PC-3 (cell line): ENCODE measurements around the gene FAM114A1. TPM values are rescaled to one million over a fixed set of nuclear protein-coding genes. Genes with fewer than 3 reads are reported as not detected.

ENCODE experiments used
- ATAC-seq: fragments of 200-7000 bp; cut with Tn5 transposase; 2 replicates; pipeline ENCODE4 v1.9.1; 2020; ENCODE audit warnings: mild to moderate bottlenecking, moderate library complexity
- BruUV-seq: library from RNA; stranded (reverse); fragments of 400-500 nt; replicated peaks from 2 replicates; lab custom pipeline; 2021; lab: Mats Ljungman, UMichigan
- CTCF ChIA-PET: fragments of 300-600 bp; sonication (Branson Sonifier 250); formaldehyde crosslinking; loops from one replicate; lab custom pipeline; 2022; ENCODE audit warnings: antibody characterized with exemption; lab: Charles Lee
- POLR2A ChIA-PET: fragments of 300-600 bp; sonication (Branson Sonifier 250); formaldehyde crosslinking; loops from one replicate; lab custom pipeline; 2022; ENCODE audit warnings: antibody characterized with exemption; ENCODE audit not compliant: unreplicated experiment; lab: Charles Lee
- DNase-seq: peaks from one replicate; pipeline ENCODE4 v3.0.0-alpha.2; 2015
- H2AFZ ChIP-seq: fragments of 300-600 bp; sonication (generic); 2 replicates; pipeline ENCODE4 v1.6.0; 2016; ENCODE audit warnings: antibody characterized with exemption, low read length
- H3F3A ChIP-seq: fragments of 300-600 bp; sonication (generic); one replicate; pipeline ENCODE4 v1.6.0; 2017; ENCODE audit warnings: antibody characterized with exemption, low read length, control low read depth, mild to moderate bottlenecking; ENCODE audit not compliant: unreplicated experiment
- H3K27ac ChIP-seq: fragments of 300-600 bp; sonication (generic); 2 replicates; pipeline ENCODE4 v1.5.1; 2016; ENCODE audit warnings: mild to moderate bottlenecking, low read length
- H3K27me3 ChIP-seq: fragments of 300-600 bp; sonication (generic); 2 replicates; pipeline ENCODE4 v1.6.1; 2016; ENCODE audit warnings: low read length, mixed read lengths
- H3K36me3 ChIP-seq: fragments of 300-600 bp; sonication (generic); 2 replicates; pipeline ENCODE4 v1.6.1; 2016; ENCODE audit warnings: low read depth, mixed run types, low read length, mixed read lengths
- H3K4me1 ChIP-seq: fragments of 300-600 bp; sonication (generic); 2 replicates; pipeline ENCODE4 v1.5.1; 2016; ENCODE audit warnings: low read length; ENCODE audit not compliant: insufficient read depth
- H3K4me2 ChIP-seq: fragments of 300-600 bp; sonication (generic); 2 replicates; pipeline ENCODE4 v1.6.0; 2016; ENCODE audit warnings: low read length
- H3K4me3 ChIP-seq: fragments of 300-600 bp; sonication (generic); 2 replicates; pipeline ENCODE4 v1.5.1; 2016; ENCODE audit warnings: mild to moderate bottlenecking, low read length, mixed read lengths
- H3K79me2 ChIP-seq: fragments of 300-600 bp; sonication (generic); 2 replicates; pipeline ENCODE4 v1.6.1; 2017; ENCODE audit warnings: low read length, mixed read lengths
- H3K9ac ChIP-seq: fragments of 300-600 bp; sonication (generic); 2 replicates; pipeline ENCODE4 v1.6.0; 2016; ENCODE audit warnings: mild to moderate bottlenecking, low read length
- H3K9me2 ChIP-seq: fragments of 300-600 bp; sonication (generic); replicated peaks from 2 replicates; pipeline ENCODE4 v1.6.1; 2016; ENCODE audit warnings: mixed run types, low read length, mixed read lengths
- H3K9me3 ChIP-seq: fragments of 300-600 bp; sonication (generic); 2 replicates; pipeline ENCODE4 v1.6.1; 2016; ENCODE audit warnings: low read length, mixed read lengths
- H4K20me1 ChIP-seq: fragments of 300-600 bp; sonication (generic); 2 replicates; pipeline ENCODE4 v1.6.1; 2016; ENCODE audit warnings: low read length, mixed read lengths
- CTCF ChIP-seq: fragments of 300-600 bp; sonication (generic); conservative IDR thresholded peaks from 2 replicates; pipeline ENCODE4 v1.5.1; 2017; ENCODE audit warnings: antibody characterized with exemption, low read depth, mild to moderate bottlenecking, low read length
- EZH2 ChIP-seq: fragments of 300-600 bp; sonication (generic); IDR thresholded peaks from one replicate; pipeline ENCODE4 v1.6.1; 2017; ENCODE audit warnings: antibody characterized with exemption, mild to moderate bottlenecking, low read length; ENCODE audit not compliant: unreplicated experiment
- EZH2phosphoT487 ChIP-seq: fragments of 300-600 bp; sonication (generic); IDR thresholded peaks from 2 replicates; pipeline ENCODE4 v1.6.1; 2018; ENCODE audit warnings: mild to moderate bottlenecking, antibody characterized with exemption, low read length, borderline replicate concordance
- intact Hi-C: fragments of 100-400 bp; cut with micrococcal nuclease; formaldehyde crosslinking; loops from 2 replicates; pipeline ENCODE4 v1.9.0; 2023
- total RNA-seq: library from RNA; depleted of rRNA; stranded (reverse); fragments of >200 nt; gene quantifications from 2 replicates; pipeline ENCODE4 v1.2.3, GENCODE V29; 2014

The FAM114A1 gene
- total RNA-seq, 1 experiment from 2014 or later, result 25.0 TPM

- H3K36me3 ChIP-seq, result peaks cover 13% of the 10 kb centered on the region
Measured at GRCh38 chr4:38982361-38983095, 114.9 kb downstream of the FAM114A1 start.

DNA sequence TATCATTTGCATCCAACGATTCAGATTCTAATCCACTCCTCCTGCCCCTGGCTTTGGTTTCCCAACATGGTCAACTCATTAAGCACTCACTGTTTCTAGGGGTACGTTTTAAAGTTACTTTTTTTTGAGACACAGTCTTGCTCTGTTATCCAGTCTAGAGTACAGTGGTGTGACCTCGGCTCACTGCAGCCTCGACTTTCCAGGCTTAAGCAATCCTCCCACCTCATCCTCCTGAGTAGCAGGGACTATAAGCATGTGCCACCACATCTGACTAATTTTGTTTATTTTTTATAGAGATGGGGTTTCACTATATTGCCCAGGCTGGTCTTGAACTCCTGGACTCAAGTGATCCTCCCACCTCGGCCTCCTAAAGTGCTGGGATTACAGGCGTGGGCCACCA is 115.7 kb downstream of the FAM114A1 start:
- intact Hi-C loops, result no loop called here
- peaks cover 13% of the 10 kb centered on the region for H3K36me3 ChIP-seq
- no peaks in the 10 kb centered on the region for H3K79me2 ChIP-seq
- H3K4me1 ChIP-seq, result no peaks in the 10 kb centered on the region
- no peak overlapping the region for H3K27ac ChIP-seq
- H3F3A ChIP-seq, result no peaks in the 10 kb centered on the region
- H3K9me2 ChIP-seq, result no peaks in the 10 kb centered on the region
- no peak overlapping the region for H3K4me2 ChIP-seq
- no peaks in the 10 kb centered on the region for H4K20me1 ChIP-seq
- CTCF ChIA-PET, result no interaction called here
- H3K4me3 ChIP-seq, result no peak overlapping the region
- H3K27me3 ChIP-seq, result no peaks in the 10 kb centered on the region
- no peak for DNase-seq
- ATAC-seq, result no peak
- no peak overlapping the region for H3K9ac ChIP-seq
- TF ChIP-seq EZH2phosphoT487 (no peak), EZH2 (no peak), CTCF (no peak)
- no peaks in the 10 kb centered on the region for H3K9me3 ChIP-seq
- POLR2A ChIA-PET, result no interaction called here
- BruUV-seq, result no TSS peak
- no peak overlapping the region for H2AFZ ChIP-seq

More at GRCh38 chr4:38982361-38983095, 114.9 kb downstream of the FAM114A1 start:
- TF ChIP-seq CTCF, result no peak
- ATAC-seq (no peak), DNase-seq (no peak)
- Histone ChIP-seq H3K9me2 (no peaks in the 10 kb centered on the region), H3K79me2 (no peaks in the 10 kb centered on the region), H3K4me2 (no peak overlapping the region), H4K20me1 (no peaks in the 10 kb centered on the region), H3F3A (no peaks in the 10 kb centered on the region), H3K27me3 (no peaks in the 10 kb centered on the region), H3K9me3 (no peaks in the 10 kb centered on the region), H3K27ac (no peak overlapping the region), H3K9ac (no peak overlapping the region), H2AFZ (no peak overlapping the region), H3K4me3 (no peak overlapping the region), H3K4me1 (no peaks in the 10 kb centered on the region)
- ChIA-PET CTCF (no interaction called here), POLR2A (no interaction called here)
- intact Hi-C loops, result no loop called here
- no TSS peak for BruUV-seq

- no peaks in the 10 kb centered on the region for H3K79me2 ChIP-seq
- H3K4me2 ChIP-seq, result no peak overlapping the region
- H3K9ac ChIP-seq, result no peak overlapping the region
- H3K4me1 ChIP-seq, result no peaks in the 10 kb centered on the region
- no peaks in the 10 kb centered on the region for H3F3A ChIP-seq
- ATAC-seq (no peak), DNase-seq (no peak)
- no peaks in the 10 kb centered on the region for H3K9me3 ChIP-seq
- H4K20me1 ChIP-seq, result no peaks in the 10 kb centered on the region
- no peak overlapping the region for H2AFZ ChIP-seq
- CTCF ChIA-PET, result no interaction called here
- intact Hi-C loops, result no loop called here
- BruUV-seq, result no TSS peak
- no peaks in the 10 kb centered on the region for H3K9me2 ChIP-seq
- no peaks in the 10 kb centered on the region for H3K27me3 ChIP-seq
- POLR2A ChIA-PET, result no interaction called here
- H3K36me3 ChIP-seq, result peaks cover 13% of the 10 kb centered on the region
- no peak overlapping the region for H3K27ac ChIP-seq
- TF ChIP-seq CTCF, result no peak
- TF ChIP-seq EZH2, result no peak
- TF ChIP-seq EZH2phosphoT487, result no peak
- no peak overlapping the region for H3K4me3 ChIP-seq
Measured at GRCh38 chr4:38983787-38984598, 116.4 kb downstream of the FAM114A1 start.
